AG04449 (cell line): ENCODE data around the gene FGD2.

Experiments
- CTCF ChIA-PET: fragments of 350-600 bp; formaldehyde crosslinking; extraction: SDS; loops from one replicate; lab custom pipeline; 2021; ENCODE audit warnings: antibody characterized with exemption; lab: Yijun Ruan, JAX
- POLR2A ChIA-PET: fragments of 400-600, 350-600 bp; formaldehyde crosslinking; extraction: SDS; loops from one replicate; lab custom pipeline; 2020; ENCODE audit warnings: antibody characterized with exemption, inconsistent platforms; lab: Yijun Ruan, JAX
- DNase-seq: peaks from one replicate; pipeline ENCODE4 v3.0.0-alpha.2; 2010; ENCODE audit warnings: low read depth, low spot score
- H3K4me3 ChIP-seq: 2 replicates; pipeline ENCODE4 v1.5.1; 2011; ENCODE audit warnings: low read depth, mild to moderate bottlenecking, control low read depth, low read length
- CTCF ChIP-seq: IDR thresholded peaks from one replicate; pipeline ENCODE4 v1.5.1; 2011; ENCODE audit warnings: mild to moderate bottlenecking, moderate library complexity, low read length, control low read depth, inconsistent platforms; ENCODE audit not compliant: insufficient read depth; ENCODE audit errors: missing control alignments

Gene FGD2

DNA sequence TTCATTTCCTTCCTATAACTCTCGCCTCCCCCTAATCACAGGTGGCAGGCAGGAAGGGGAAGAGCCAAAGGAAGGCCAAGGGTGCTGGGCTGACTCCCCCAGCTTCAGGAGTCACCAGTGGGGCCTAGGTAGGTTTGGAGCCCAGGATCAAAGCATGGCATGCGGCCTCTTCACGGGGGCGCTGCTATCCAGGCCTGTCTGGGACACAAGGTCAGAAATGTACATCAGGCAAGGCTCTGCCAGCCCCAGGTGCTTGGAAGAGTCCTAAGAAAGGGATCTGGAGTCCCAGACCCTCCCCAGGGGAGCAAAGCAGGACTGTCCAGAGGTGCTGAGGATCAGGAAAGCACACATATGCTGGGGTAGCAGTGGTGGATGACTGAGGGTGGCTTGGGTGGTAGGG is 40.5 kb upstream of the FGD2 start:
- no peak for TF ChIP-seq CTCF
- ChIA-PET CTCF (interaction anchor here (1.9 kb wide), 1 partner anchor 79 kb away, joined by 9 read pairs; the partner anchor contains the start of gene C6orf89), POLR2A (no interaction called here)
- no peak overlapping the region for H3K4me3 ChIP-seq
- DNase-seq: no peak

DNA sequence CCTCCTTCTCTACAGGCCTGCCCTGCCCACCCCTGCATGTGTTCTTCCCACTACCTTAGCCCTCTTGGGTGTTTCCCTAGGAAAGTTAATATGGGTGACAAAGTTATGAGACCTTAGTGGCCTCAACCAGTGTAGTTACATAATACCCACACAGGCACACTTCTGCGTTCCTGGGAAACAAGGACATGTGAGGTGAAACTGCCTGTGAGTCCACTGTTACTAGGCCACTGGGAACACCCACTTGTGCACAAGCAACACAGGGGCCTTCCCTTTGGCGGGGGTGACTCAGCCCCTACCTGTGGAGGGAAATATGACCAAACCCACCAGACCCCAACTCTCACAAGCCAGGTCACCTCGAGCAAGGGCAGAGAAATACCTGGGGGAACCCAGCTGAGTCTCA is 38.2 kb upstream of the FGD2 start:
- no peak for TF ChIP-seq CTCF
- CTCF ChIA-PET: interaction anchor here (1.0 to 1.8 kb wide), 3 partner anchors 10 to 51 kb away, joined by 3 to 9 read pairs (median 6); no protein-coding TSS in a partner anchor
- no peak for DNase-seq
- POLR2A ChIA-PET: no interaction called here
- no peak overlapping the region for H3K4me3 ChIP-seq

DNA sequence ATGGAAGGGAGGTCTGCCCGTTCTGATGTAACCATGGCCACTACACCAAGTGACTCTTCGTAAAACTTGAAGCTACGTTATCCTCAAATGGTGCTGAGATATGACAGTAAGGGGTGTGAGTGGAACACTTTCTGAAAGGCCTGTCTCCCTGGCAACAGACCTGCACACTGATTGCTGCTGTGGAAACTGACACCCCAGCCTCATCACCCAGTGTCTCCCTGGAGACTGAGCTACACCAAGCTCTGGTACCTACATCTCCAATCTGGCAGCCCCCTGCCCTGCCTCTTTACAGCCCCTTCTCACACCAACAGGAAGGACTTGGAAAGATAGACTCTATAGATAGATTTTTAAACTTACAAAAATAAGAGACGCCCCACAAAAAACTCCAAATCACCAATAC is 37.7 kb upstream of the FGD2 start:
- no peak overlapping the region for H3K4me3 ChIP-seq
- no peak for DNase-seq
- CTCF ChIA-PET: interaction anchor here (1.0 to 1.2 kb wide), 2 partner anchors 10 to 50 kb away, joined by 3 to 6 read pairs; no protein-coding TSS in a partner anchor
- TF ChIP-seq CTCF: no peak
- POLR2A ChIA-PET: no interaction called here

DNA sequence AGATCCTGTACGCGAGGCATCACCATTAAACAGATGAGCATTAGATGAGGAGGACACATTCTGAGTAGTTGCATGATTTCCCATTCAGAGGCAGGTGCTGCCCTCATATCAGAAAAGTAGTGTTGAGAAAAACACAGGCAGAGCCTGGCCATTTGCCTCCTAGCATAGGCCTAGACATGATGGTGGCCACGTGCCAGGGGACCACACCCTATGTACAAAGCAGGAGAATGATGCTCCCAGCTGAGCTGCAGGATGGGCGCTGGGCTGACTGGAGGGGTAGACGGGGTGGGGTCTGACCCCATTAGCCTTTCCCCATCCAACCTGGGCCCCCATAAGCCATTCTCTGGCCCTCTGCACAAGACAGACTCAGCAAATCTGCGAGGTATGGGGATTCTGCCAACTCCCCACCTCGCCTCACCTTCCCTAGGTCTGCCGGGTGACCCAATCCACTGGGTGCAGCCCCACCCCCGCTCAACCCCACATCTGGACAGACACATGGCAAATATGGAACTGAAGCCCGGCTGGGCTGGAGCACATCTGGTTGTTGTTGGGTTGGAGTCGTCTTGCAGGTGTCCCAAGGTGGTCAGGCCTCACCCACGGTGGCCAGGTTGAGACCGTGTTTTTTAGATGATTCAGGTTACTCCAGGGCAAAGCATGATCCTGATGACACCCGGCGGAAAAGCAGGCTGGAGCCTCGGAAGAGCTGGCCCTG is 37.0 kb upstream of the FGD2 start:
- ChIA-PET CTCF (interaction anchor here (1.0 to 1.2 kb wide), 2 partner anchors 9 to 50 kb away, joined by 3 to 6 read pairs; no protein-coding TSS in a partner anchor), POLR2A (no interaction called here)
- TF ChIP-seq CTCF: no peak
- no peak overlapping the region for H3K4me3 ChIP-seq
- DNase-seq: no peak

DNA sequence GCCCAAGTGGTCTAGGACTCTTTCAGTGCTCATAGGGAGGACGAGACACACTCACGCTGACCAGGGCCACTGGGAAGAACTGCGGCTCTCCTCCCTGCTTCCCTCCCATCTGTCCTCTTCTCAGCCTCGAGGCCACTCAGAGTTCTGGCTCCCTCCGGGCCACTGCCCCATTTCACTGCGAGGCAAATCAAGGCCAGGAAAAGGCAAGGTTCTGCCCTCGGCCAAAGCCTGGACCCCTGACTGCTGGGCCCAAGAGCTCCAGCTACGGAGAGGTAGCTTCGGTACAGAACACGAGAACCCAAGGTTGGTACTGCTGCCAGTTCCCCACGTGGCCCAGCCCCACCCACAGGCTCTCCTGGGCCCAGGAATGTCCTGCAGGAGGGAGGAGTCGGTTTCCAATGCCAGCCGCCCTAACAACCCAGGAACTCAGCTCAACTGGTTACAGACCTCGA is 36.2 kb upstream of the FGD2 start:
- no peak for TF ChIP-seq CTCF
- no peak for DNase-seq
- H3K4me3 ChIP-seq: no peak overlapping the region
- ChIA-PET POLR2A (no interaction called here), CTCF (no interaction called here)

DNA sequence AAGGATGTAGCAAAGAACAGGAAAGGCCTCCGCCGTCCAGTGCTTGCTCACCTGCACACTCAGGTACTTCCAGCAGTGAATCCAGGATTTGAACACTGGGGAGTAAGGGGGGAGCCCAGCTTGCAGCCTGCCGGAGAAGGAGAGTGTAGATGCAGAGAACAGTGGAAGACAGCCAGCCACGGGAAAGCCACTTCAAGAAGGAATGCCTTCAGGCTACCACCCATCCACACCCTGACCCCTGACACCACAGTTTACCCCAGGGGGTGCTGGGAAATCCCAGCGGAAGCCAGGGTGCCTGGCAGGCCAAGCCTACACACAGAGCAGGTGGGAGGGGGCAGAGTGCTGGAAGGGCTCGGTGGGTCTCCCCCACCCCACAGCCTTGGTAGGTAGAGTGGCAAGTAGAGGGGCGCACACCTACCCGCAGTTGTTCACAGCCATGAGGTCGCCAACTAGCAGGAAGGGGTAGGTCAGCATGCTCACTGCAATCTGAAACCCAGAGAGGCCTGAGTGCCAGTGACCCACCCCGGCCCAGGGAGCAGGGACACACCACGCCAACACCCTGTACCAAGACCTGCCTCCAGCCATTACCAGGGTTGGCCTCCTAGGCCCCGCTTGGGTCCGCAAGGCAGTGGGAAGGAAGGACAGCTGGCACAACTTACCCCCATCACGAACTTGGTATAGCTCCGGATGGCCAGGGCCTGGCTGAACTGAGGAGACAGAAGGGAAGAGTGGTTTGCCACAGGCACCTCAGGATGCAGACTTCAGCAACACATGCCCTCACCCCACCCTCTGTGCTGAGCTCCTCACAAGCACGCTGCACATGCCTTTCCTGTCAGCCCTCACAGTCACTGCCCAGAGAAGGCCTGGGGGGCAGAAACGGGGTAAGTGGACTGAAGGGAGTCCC is 35.2 kb upstream of the FGD2 start:
- H3K4me3 ChIP-seq: no peak overlapping the region
- POLR2A ChIA-PET: no interaction called here
- no peak for TF ChIP-seq CTCF
- no peak for DNase-seq
- CTCF ChIA-PET: interaction anchor here (0.9 to 1.4 kb wide), 2 partner anchors 9 to 57 kb away, joined by 3 to 4 read pairs; no protein-coding TSS in a partner anchor
